Activated T-cell treated with anti-CD3 and anti-CD28 coated beads, Interleukin-2, amount 50 U/mL, for 72 hours (primary cell): ENCODE data around the gene PITPNM2. TPM values are rescaled to one million over a fixed set of nuclear protein-coding genes. Genes with fewer than 3 reads are reported as not detected.
"Not testable (repeated sequence)": the region's sequence is repeated elsewhere in the genome, so short reads cannot be mapped to it uniquely, and the experiment has no call there.

Experiments used
- ATAC-seq, 2 donors: fragments of 150-1000 bp; cut with Tn5 transposase; replicated peaks in 1 of 2; 2 replicates each; pipeline ENCODE4 v1.10.0; 2021; ENCODE audit warnings: moderate library complexity in 2 of 2, mild to moderate bottlenecking in 1 of 2
- DNase-seq, 2 donors: peaks; one replicate each; pipeline ENCODE4 v3.0.0; 2021 to 2022; ENCODE audit warnings: mixed read lengths in 1 of 2
- H3K27ac Mint-ChIP-seq: one replicate; pipeline ENCODE4 v1.8.0; 2022; ENCODE audit warnings: mild to moderate bottlenecking, moderate library complexity, mixed read lengths
- H3K27me3 Mint-ChIP-seq: one replicate; pipeline ENCODE4 v1.8.0; 2022; ENCODE audit warnings: low read depth, mixed read lengths
- H3K36me3 Mint-ChIP-seq, 2 donors: one replicate each; pipeline ENCODE4 v1.8.0; 2022; ENCODE audit warnings: mixed read lengths in 2 of 2, mild to moderate bottlenecking in 1 of 2; ENCODE audit not compliant: insufficient read depth in 2 of 2
- H3K4me1 Mint-ChIP-seq: one replicate; pipeline ENCODE4 v1.8.0; 2022; ENCODE audit warnings: low read depth, mixed read lengths
- H3K4me3 Mint-ChIP-seq, 2 donors: one replicate each; pipeline ENCODE4 v1.8.0; 2022; ENCODE audit warnings: mild to moderate bottlenecking in 2 of 2, mixed read lengths in 2 of 2, moderate library complexity in 2 of 2
- H3K9me3 Mint-ChIP-seq, 2 donors: one replicate each; pipeline ENCODE4 v1.8.0; 2022; ENCODE audit warnings: mixed read lengths in 2 of 2
- total RNA-seq, 2 donors: library from RNA; stranded (reverse); gene quantifications; one replicate each; pipeline ENCODE4 v1.2.3, GENCODE V29; 2022

Gene PITPNM2
- total RNA-seq, 2 donors from 2014 or later = 14.1 to 18.1 TPM

DNA sequence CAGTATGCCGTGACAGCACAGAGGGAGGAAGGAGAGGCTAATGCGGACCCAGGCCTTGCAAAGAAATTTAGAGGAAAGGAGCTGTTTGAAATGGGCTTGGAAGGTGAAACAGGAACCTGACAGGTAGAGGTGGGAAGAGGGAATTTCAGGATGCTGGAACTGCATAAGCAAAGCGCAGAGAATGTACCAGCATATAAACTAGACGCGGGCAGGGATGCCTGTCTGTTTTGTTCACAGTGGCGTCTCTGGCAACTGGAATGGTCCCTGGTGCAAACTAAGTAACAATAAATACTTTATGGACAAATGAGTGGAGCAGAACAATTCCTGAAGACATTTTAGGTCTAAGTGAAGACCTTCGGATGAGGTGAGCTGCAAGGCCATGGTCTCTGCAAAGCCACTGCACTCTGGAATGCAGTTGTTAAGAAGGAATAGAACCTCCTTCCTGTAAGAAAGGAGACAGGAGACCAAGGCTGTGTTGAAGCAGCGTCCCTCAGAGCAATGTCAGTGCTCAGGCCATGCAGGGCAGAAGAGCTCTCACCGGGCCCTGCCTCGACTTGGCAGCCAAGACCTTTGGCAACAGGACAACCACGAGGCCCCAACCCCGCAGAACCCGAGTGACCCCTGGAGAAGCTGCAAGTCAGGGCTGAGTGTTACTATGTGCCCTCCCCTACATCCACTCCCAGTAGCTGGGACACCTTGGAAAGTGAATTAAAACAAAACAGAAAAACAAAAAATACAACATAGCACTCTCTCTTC lies 42.8 kb downstream of the PITPNM2 start:
- DNase-seq = no peak
- peaks cover 48% of the 10 kb centered on the region for H3K4me1 Mint-ChIP-seq
- peaks cover 1 to 5% of the 10 kb centered on the region in 2 donors for H3K36me3 Mint-ChIP-seq
- no peaks in the 10 kb centered on the region for H3K27me3 Mint-ChIP-seq
- peak overlapping the region; percentile 12 to 70 for H3K4me3 Mint-ChIP-seq
- H3K27ac Mint-ChIP-seq = peak overlapping the region; percentile 26
- ATAC-seq = no peak
- no peaks in the 10 kb centered on the region for H3K9me3 Mint-ChIP-seq

DNA sequence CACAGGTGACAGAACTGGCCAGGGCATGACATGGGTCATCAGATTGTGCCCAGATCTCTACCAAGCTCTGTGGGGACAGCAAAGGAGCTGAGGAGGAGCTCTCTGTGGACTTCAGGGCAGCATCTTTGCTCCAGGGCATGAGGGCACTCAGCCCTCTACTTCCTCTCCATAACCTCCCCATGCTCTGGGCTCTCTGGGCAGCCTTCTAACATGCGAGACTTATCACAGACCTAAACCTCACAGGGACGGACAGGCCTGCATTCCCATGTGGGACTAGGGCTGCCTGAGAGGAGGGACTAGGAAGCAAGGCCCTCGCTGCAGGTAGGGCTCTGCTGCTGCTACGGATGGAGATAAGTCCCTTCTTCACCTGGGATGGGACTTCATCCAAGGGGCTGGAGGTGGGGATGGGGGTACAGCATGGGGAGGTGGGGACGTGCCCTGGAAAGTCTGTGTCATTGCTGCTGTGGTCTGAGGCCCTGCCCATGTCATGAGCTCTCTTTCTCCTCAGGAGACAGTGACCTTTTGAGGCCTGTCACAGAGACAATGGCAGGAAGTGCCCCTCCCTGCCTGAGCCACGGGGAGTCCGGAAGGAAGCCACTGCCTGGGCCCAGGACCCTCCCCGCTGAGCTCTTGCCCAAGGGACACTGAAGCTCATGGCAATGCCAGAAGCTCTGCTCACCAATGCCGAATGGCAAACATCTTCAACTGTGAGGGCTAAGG lies 44.1 kb downstream of the PITPNM2 start:
- H3K4me1 Mint-ChIP-seq = peaks cover 58% of the 10 kb centered on the region
- ATAC-seq = peak; percentile 90 to 97
- peaks cover 1 to 5% of the 10 kb centered on the region in 2 donors for H3K36me3 Mint-ChIP-seq
- peak overlapping the region; percentile 69 to 70 for H3K4me3 Mint-ChIP-seq
- peak overlapping the region; percentile 26 for H3K27ac Mint-ChIP-seq
- peak; percentile 70 to 77 for DNase-seq
- no peaks in the 10 kb centered on the region for H3K9me3 Mint-ChIP-seq
- no peaks in the 10 kb centered on the region for H3K27me3 Mint-ChIP-seq

DNA sequence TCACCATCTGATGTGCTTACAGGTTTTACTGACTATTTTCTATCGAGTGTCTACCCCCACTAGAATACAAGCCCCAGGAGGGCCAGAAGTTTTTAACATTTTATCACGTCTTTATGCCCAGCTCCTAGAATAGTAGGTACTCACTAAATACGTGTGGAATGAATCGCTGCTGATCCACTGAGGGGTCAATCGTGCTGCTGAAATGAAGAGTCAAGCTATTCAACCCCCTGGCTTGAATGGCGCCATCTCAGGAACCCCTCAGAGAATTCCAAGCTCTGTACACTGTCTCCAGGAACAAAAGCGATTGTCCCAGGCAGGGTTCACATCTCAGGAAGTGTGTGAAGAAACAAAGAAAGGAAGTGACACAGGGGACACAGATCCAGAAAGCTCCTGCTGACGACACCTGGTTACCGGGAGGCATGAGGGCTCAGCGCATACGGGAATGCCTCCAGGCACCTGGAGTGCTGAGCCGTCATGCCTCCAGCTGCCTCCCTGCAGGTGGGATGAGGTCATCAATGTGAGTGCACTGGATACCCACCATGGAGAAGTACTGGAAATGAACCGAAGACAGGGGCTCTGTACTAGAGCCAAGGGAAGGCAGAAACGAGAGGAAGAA lies 45.6 kb downstream of the PITPNM2 start:
- no peak overlapping the region for H3K4me3 Mint-ChIP-seq
- ATAC-seq (no peak), DNase-seq (no peak)
- peaks cover 1 to 5% of the 10 kb centered on the region in 2 donors for H3K36me3 Mint-ChIP-seq
- no peaks in the 10 kb centered on the region for H3K9me3 Mint-ChIP-seq
- no peaks in the 10 kb centered on the region for H3K27me3 Mint-ChIP-seq
- no peak overlapping the region for H3K27ac Mint-ChIP-seq
- H3K4me1 Mint-ChIP-seq = peaks cover 50% of the 10 kb centered on the region

DNA sequence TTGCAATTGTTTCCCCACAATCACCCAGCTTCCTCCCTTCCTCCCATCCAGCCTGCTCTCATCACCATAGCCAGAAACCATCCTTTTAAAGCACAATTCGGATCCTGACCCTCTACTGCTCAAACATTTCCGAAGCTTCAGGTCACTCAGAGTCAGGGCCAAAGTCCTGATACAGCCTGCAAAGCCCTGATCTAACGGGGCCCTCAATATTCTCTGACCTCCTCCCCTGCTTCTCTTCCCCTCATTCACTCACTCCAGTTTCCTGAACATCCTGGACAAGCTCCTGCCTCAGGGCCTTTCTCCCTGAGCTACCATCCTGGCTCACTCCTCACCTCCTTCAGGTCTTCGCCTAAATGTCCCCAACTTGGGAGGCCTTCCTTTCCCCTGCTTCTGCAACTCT lies 46.1 kb downstream of the PITPNM2 start:
- no peak overlapping the region for H3K27ac Mint-ChIP-seq
- no peaks in the 10 kb centered on the region for H3K27me3 Mint-ChIP-seq
- H3K36me3 Mint-ChIP-seq = peaks cover 1 to 5% of the 10 kb centered on the region in 2 donors
- ATAC-seq = no peak
- H3K9me3 Mint-ChIP-seq = no peaks in the 10 kb centered on the region
- no peak for DNase-seq
- H3K4me3 Mint-ChIP-seq = no peak overlapping the region
- H3K4me1 Mint-ChIP-seq = peaks cover 50% of the 10 kb centered on the region

DNA sequence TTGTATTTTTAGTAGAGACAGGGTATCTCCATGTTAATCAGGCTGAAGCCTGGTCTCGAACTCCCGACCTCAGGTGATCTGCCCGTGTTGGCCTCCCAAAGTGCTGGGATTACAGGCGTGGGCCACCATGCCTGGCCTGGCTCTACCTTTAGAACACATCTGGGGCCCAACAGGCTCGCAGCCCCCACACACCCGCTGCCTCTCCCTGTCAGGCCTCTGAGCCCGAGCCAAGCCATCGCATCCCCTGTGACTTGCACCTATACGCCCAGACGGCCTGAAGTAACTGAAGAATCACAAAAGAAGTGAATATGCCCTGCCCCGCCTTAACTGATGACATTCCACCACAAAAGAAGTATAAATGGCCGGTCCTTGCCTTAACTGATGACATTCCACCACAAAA lies 46.8 kb downstream of the PITPNM2 start:
- ATAC-seq, H3K9me3 Mint-ChIP-seq, H3K27me3 Mint-ChIP-seq, H3K36me3 Mint-ChIP-seq, H3K4me3 Mint-ChIP-seq, DNase-seq, H3K27ac Mint-ChIP-seq: not testable (repeated sequence)
- peaks cover 50% of the 10 kb centered on the region for H3K4me1 Mint-ChIP-seq

DNA sequence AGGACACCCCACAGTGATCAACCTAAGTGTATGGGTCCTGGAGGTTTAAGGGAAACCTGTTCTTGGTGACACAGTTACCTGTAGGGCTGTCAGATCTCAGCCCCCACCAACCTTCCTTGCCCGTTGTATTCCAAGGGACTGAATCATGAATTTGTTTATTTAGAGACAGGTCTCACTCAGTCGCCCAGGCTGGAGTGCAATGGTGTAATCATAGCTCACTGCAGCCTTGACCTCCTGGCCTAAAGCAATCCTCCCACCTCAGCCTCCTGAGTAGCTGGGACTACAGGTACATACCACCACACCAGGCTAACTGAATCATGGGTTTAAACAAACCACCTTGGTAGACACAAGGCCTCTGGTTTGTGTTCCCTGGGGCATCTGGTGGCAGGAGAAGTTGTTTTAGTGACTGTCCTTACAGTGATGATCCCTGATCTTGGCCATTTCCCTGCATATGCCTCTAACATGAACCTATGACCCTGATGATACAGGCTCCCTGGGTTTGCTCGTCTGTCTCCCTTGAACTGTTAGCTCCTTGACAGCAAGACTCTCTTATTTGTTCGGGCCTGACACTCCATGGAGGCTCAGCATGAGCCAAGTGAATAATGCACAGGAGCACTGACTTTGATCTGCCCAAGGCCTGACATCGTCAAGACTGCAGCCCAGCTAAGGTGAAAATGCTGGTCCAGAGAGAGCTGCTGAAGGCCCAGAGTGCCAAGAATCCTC lies 47.9 kb downstream of the PITPNM2 start:
- ATAC-seq = no peak
- H3K36me3 Mint-ChIP-seq = peaks cover 1 to 3% of the 10 kb centered on the region in 2 donors
- H3K27me3 Mint-ChIP-seq = no peaks in the 10 kb centered on the region
- H3K27ac Mint-ChIP-seq = no peak overlapping the region
- no peaks in the 10 kb centered on the region for H3K9me3 Mint-ChIP-seq
- peaks cover 51% of the 10 kb centered on the region for H3K4me1 Mint-ChIP-seq
- no peak for DNase-seq
- H3K4me3 Mint-ChIP-seq = no peak overlapping the region

DNA sequence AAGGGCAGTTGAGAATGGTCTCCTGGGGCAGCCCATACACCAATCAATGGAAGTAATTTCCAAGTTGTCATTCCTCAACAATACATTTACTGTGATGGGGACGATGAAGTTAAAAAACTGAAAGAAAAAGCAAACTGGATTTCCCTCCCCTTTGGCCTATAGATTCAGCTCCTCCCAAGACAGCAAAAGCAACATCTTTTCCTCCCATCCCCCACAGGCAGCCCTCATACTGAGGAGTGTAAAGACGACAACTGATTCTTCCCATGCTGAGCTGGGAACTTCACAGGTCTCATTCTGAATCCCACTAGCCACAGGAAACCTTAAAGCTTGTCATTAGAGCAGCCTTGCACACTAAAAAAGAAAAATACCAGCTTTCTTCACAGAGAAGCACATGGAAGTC lies 48.5 kb downstream of the PITPNM2 start:
- peaks cover 45% of the 10 kb centered on the region for H3K4me1 Mint-ChIP-seq
- H3K27me3 Mint-ChIP-seq = no peaks in the 10 kb centered on the region
- DNase-seq (no peak), ATAC-seq (no peak)
- no peaks in the 10 kb centered on the region for H3K36me3 Mint-ChIP-seq
- no peaks in the 10 kb centered on the region for H3K9me3 Mint-ChIP-seq
- H3K27ac Mint-ChIP-seq = no peak overlapping the region
- H3K4me3 Mint-ChIP-seq = peak overlapping the region in 1 of 2 donors; percentile 11

DNA sequence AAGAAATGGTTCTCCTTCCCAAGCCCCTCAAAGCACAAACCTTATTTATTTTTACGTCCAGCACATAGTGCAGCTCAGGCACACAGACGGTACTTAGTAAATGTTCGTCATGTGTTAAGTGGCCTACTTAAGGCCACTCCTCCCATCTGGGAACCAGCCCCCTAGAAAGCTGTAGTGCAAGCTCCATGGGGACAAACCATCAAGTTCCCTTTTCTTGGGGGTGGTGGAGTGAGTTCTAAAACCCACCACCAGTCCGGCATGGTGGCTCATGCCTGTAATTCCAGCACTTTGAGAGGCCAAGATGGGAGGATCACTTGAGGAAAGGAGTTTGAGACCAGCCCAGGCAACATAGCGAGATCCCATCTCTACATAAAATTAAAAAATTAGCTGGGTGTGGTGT lies 49.4 kb downstream of the PITPNM2 start:
- Mint-ChIP-seq H3K27ac (no peak overlapping the region), H3K36me3 (no peaks in the 10 kb centered on the region), H3K27me3 (no peaks in the 10 kb centered on the region), H3K4me1 (peaks cover 37% of the 10 kb centered on the region), H3K9me3 (no peaks in the 10 kb centered on the region), H3K4me3 (no peak overlapping the region)
- no peak for ATAC-seq
- no peak for DNase-seq

Other genes starting within 250 kb of the PITPNM2 start
- 1 to 10 TPM; 4.9 to 7.0 TPM for gene ABCB9, start 184.6 kb downstream of the PITPNM2 start, total RNA-seq
- 10 to 100 TPM; 26.6 to 32.5 TPM for gene OGFOD2, start 175.8 kb downstream of the PITPNM2 start, total RNA-seq
- 100 to 1,000 TPM; 183 to 187 TPM for gene ARL6IP4, start 170.4 kb downstream of the PITPNM2 start, total RNA-seq
- gene MPHOSPH9, start 82.1 kb upstream of the PITPNM2 start, total RNA-seq = 100 to 1,000 TPM; 104 to 121 TPM
- gene MTRFR, start 82.3 kb upstream of the PITPNM2 start, total RNA-seq = 10 to 100 TPM; 34.0 to 36.6 TPM
- 10 to 100 TPM; 37.8 to 40.0 TPM for gene CDK2AP1, start 120.8 kb upstream of the PITPNM2 start, total RNA-seq
- gene SBNO1, start 213.8 kb upstream of the PITPNM2 start, total RNA-seq = 10 to 100 TPM; 38.5 to 41.6 TPM
- 10 to 100 TPM; 67.4 to 83.7 TPM for gene KMT5A, start 233.0 kb upstream of the PITPNM2 start, total RNA-seq